HCT116 (cell line): ENCODE results near the gene SQSTM1.

Experiments used
- CEBPB ChIP-seq: IDR thresholded peaks from 2 replicates; pipeline ENCODE4 v1.6.1; 2012; ENCODE audit warnings: low read depth
- CTCF ChIP-seq, 3 experiments: fragments of 200-600 bp in 1 of 3; sonication (generic) in 1 of 3; IDR thresholded peaks in 2 of 3; conservative IDR thresholded peaks in 1 of 3; 2 replicates each; pipeline ENCODE4 v1.5.1; 2012 to 2017; ENCODE audit warnings: low read depth in 2 of 3, low read length in 2 of 3, antibody characterized with exemption in 1 of 3, borderline replicate concordance in 1 of 3, control low read depth in 1 of 3, mild to moderate bottlenecking in 1 of 3, mixed read lengths in 1 of 3, mixed run types in 1 of 3, moderate library complexity in 1 of 3; ENCODE audit not compliant: insufficient read depth in 1 of 3
- ELF1 ChIP-seq: IDR thresholded peaks from 2 replicates; pipeline ENCODE4 v1.6.1; 2012; ENCODE audit warnings: low read depth, borderline replicate concordance
- EZH2 ChIP-seq: fragments of 200-600 bp; sonication (generic); IDR thresholded peaks from 2 replicates; pipeline ENCODE4 v1.6.1; 2017; ENCODE audit warnings: antibody characterized with exemption, mixed run types
- POLR2A ChIP-seq: IDR thresholded peaks from 2 replicates; pipeline ENCODE4 v1.7.0; 2011; ENCODE audit warnings: borderline replicate concordance; ENCODE audit not compliant: insufficient read depth, insufficient read length; ENCODE audit errors: extremely low read depth
- REST ChIP-seq: IDR thresholded peaks from 2 replicates; pipeline ENCODE4 v1.6.1; 2012; ENCODE audit warnings: low read depth
- TCF7L2 ChIP-seq: IDR thresholded peaks from 2 replicates; pipeline ENCODE4 v1.7.0; 2011; ENCODE audit warnings: borderline replicate concordance, inconsistent platforms; ENCODE audit not compliant: insufficient read depth, insufficient read length; ENCODE audit errors: extremely low read depth
- ZBTB33 ChIP-seq: IDR thresholded peaks from 2 replicates; pipeline ENCODE4 v1.6.1; 2011; ENCODE audit warnings: mild to moderate bottlenecking, low read length, moderate library complexity; ENCODE audit not compliant: insufficient replicate concordance; ENCODE audit errors: extremely low read depth
- ZFX ChIP-seq: fragments of 450-650 bp; IDR thresholded peaks from 2 replicates; pipeline ENCODE4 v1.6.1; 2017

- TF ChIP-seq EZH2, result no peak
- TF ChIP-seq CTCF (IDR thresholded peaks at IDR 0.05 in 2 of 3, conservative IDR thresholded peaks at IDR 0.05 in 1 of 3; ENCODE audit: borderline replicate concordance in 1 of 3, insufficient read depth in 1 of 3, low read depth in 2 of 3, low read length in 2 of 3), result no peak
- TF ChIP-seq POLR2A, result no peak
- no peak for TF ChIP-seq REST
- no peak for TF ChIP-seq TCF7L2
- no peak for TF ChIP-seq ZBTB33
- no peak for TF ChIP-seq ELF1
- TF ChIP-seq ZFX, result no peak
- no peak for TF ChIP-seq CEBPB
These were observed 16.8 kb upstream of the SQSTM1 start for GRCh38 chr5:179803651-179804554.
